Measurements from ENCODE around the gene BCL3. TPM values are rescaled to one million over a fixed set of nuclear protein-coding genes. Genes with fewer than 3 reads are reported as not detected.

BCL3 gene
- total RNA-seq, 2 donors from 2014 or later: 1.8 to 6.2 TPM

- Mint-ChIP-seq H3K4me3 (no peak overlapping the region), H3K9me3 (no peaks in the 10 kb centered on the region), H3K4me1 (peaks cover 2% of the 10 kb centered on the region), H3K27ac (no peak overlapping the region), H3K36me3 (ENCODE audit: low read depth) (no peaks in the 10 kb centered on the region), H3K27me3 (ENCODE audit: insufficient read depth) (peaks cover 31% of the 10 kb centered on the region)
- no peak overlapping the region for H3K4me3 ChIP-seq (ENCODE audit: low read length)
- no peak overlapping the region for H3K27ac ChIP-seq (ENCODE audit: low read depth, low read length)
- TF ChIP-seq, protein P1, sequence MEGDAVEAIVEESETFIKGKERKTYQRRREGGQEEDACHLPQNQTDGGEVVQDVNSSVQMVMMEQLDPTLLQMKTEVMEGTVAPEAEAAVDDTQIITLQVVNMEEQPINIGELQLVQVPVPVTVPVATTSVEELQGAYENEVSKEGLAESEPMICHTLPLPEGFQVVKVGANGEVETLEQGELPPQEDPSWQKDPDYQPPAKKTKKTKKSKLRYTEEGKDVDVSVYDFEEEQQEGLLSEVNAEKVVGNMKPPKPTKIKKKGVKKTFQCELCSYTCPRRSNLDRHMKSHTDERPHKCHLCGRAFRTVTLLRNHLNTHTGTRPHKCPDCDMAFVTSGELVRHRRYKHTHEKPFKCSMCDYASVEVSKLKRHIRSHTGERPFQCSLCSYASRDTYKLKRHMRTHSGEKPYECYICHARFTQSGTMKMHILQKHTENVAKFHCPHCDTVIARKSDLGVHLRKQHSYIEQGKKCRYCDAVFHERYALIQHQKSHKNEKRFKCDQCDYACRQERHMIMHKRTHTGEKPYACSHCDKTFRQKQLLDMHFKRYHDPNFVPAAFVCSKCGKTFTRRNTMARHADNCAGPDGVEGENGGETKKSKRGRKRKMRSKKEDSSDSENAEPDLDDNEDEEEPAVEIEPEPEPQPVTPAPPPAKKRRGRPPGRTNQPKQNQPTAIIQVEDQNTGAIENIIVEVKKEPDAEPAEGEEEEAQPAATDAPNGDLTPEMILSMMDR (conservative IDR thresholded peaks at IDR 0.05): peak; percentile 37
- peak; percentile 63 for DNase-seq
- no peaks in the 10 kb centered on the region for H3K4me1 ChIP-seq (ENCODE audit: control insufficient read depth, insufficient read depth, low read length)
- 63 to 79% methylated on average over 2 to 3 of the region's 3 CpGs for WGBS, 2 experiments (ENCODE audit: insufficient coverage in 1 of 2, insufficient read length in 1 of 2)
- peaks cover 4% of the 10 kb centered on the region for H3K27me3 ChIP-seq (ENCODE audit: control insufficient read depth, insufficient read depth, low read length, poor library complexity, severe bottlenecking)
- no peaks in the 10 kb centered on the region for H3K36me3 ChIP-seq (ENCODE audit: control insufficient read depth, insufficient read depth, low read length)
- no peaks in the 10 kb centered on the region for H3K9me3 ChIP-seq (ENCODE audit: control insufficient read depth, low read length)
- H3K9ac ChIP-seq (ENCODE audit: extremely low read depth, low read length, poor library complexity, severe bottlenecking): no peak overlapping the region
Measured at GRCh38 chr19:44740351-44740824, 8.1 kb upstream of the BCL3 start.

DNA sequence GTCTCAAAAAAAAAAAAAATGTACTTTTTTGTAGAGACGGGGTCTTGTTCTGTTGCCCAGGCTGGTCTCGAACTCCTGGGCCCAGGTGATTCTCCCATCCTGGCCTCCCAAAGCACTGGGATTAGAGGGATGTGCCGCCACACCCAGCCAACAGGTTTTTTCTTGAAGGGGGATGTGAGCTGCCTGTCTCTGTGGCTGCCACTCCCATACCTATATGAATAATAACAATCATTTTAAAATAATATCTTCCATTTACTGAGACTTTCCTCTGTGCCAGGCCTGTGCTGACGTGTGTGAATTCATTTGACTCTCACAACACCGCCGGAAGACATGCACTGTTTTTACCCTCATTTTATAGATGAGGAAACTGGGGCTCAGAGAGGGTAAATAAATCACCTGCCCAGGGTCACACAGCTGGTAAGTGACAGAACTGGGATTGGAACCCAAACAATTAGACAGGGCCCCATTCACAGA is 7.2 kb upstream of the BCL3 start:
- WGBS, 2 experiments (ENCODE audit: insufficient coverage in 1 of 2, insufficient read length in 1 of 2): 96% methylated on average over 3 to 6 of the region's 6 CpGs
- no peak overlapping the region for H3K27ac Mint-ChIP-seq
- H3K9ac ChIP-seq (ENCODE audit: extremely low read depth, low read length, poor library complexity, severe bottlenecking): no peak overlapping the region

GRCh38 chr19:44741841-44742329 is 6.6 kb upstream of the BCL3 start:
- TF ChIP-seq, protein P1 (conservative IDR thresholded peaks at IDR 0.05): no peak
- peaks cover 46% of the 10 kb centered on the region for H3K27me3 Mint-ChIP-seq (ENCODE audit: insufficient read depth)

More for the DNA sequence above, 7.2 kb upstream of the BCL3 start:
- DNase-seq: no peak
- H3K27me3 Mint-ChIP-seq (ENCODE audit: insufficient read depth): peaks cover 40% of the 10 kb centered on the region
- H3K36me3 Mint-ChIP-seq (ENCODE audit: low read depth): no peaks in the 10 kb centered on the region
- Histone ChIP-seq H3K4me3 (ENCODE audit: low read length) (no peak overlapping the region), H3K27me3 (ENCODE audit: control insufficient read depth, insufficient read depth, low read length, poor library complexity, severe bottlenecking) (peaks cover 13% of the 10 kb centered on the region), H3K4me1 (ENCODE audit: control insufficient read depth, insufficient read depth, low read length) (no peaks in the 10 kb centered on the region), H3K27ac (ENCODE audit: low read depth, low read length) (no peak overlapping the region), H3K36me3 (ENCODE audit: control insufficient read depth, insufficient read depth, low read length) (no peaks in the 10 kb centered on the region), H3K9me3 (ENCODE audit: control insufficient read depth, low read length) (no peaks in the 10 kb centered on the region)
- TF ChIP-seq, protein P1 (conservative IDR thresholded peaks at IDR 0.05): no peak
- H3K9me3 Mint-ChIP-seq: no peaks in the 10 kb centered on the region
- no peak overlapping the region for H3K4me3 Mint-ChIP-seq
- peaks cover 2% of the 10 kb centered on the region for H3K4me1 Mint-ChIP-seq

More at GRCh38 chr19:44741841-44742329, 6.6 kb upstream of the BCL3 start:
- peaks cover 2% of the 10 kb centered on the region for H3K4me1 Mint-ChIP-seq
- no peak overlapping the region for H3K27ac ChIP-seq (ENCODE audit: low read depth, low read length)
- no peak overlapping the region for H3K27ac Mint-ChIP-seq
- H3K9me3 Mint-ChIP-seq: no peaks in the 10 kb centered on the region
- H3K27me3 ChIP-seq (ENCODE audit: control insufficient read depth, insufficient read depth, low read length, poor library complexity, severe bottlenecking): peaks cover 19% of the 10 kb centered on the region
- DNase-seq: peak; percentile 72
- no peaks in the 10 kb centered on the region for H3K4me1 ChIP-seq (ENCODE audit: control insufficient read depth, insufficient read depth, low read length)
- WGBS, 2 experiments (ENCODE audit: insufficient coverage in 1 of 2, insufficient read length in 1 of 2): 55 to 59% methylated on average over 4 to 13 of the region's 13 CpGs
- no peak overlapping the region for H3K4me3 ChIP-seq (ENCODE audit: low read length)
- H3K36me3 Mint-ChIP-seq (ENCODE audit: low read depth): no peaks in the 10 kb centered on the region
- no peaks in the 10 kb centered on the region for H3K9me3 ChIP-seq (ENCODE audit: control insufficient read depth, low read length)
- no peak overlapping the region for H3K9ac ChIP-seq (ENCODE audit: extremely low read depth, low read length, poor library complexity, severe bottlenecking)
- no peak overlapping the region for H3K4me3 Mint-ChIP-seq
- H3K36me3 ChIP-seq (ENCODE audit: control insufficient read depth, insufficient read depth, low read length): no peaks in the 10 kb centered on the region

All from endodermal cell (in vitro differentiated cells).